Measurements from ENCODE around the gene VWC2L. TPM values are rescaled to one million over a fixed set of nuclear protein-coding genes. Genes with fewer than 3 reads are reported as not detected.

VWC2L gene
- total RNA-seq, 2 experiments from 2014 or later = not detected

DNA sequence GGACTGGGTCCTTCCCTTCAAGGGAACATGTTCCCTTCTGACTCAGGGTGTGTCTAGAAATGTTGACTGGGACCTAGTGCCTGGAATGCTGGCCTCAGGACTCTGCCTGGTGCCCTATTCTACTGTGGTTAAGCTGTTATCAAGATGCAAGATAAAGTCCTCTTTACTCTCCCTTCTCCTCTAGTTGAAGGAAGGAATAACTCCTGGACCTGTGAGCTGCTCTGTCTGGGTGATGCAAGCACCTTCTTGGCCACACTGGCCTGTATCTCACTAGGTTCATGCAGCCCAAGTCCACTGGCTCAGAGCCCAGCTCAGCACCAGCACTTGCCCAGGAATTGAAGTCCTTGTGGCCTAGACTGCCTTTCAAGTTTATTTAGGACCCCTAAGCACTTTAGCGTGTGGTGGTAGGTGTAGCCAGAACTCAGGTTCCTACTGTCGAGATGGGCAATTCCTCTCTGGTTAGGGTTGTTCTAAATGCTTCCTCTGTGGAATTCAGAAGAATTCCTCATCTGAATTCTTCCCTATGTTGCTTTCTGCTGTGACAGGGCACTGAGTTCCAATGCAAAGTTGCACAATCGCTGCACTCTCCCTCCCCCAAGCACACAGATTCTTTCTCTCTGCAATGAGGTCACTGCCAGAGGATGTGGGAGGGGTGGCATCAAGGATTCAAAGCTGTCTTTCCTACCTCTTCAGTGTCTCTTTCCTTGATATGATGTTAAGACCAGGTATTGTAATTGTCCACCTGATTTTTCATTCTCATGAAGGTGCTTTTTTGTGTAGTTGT, 54.7 kb downstream of the VWC2L start:
- ATAC-seq (no peak), DNase-seq (no peak)
- H3K4me1 Mint-ChIP-seq (ENCODE audit: low read depth) = no peaks in the 10 kb centered on the region
- no peak for TF ChIP-seq CTCF (IDR thresholded peaks at IDR 0.05)
- intact Hi-C loops (cut with micrococcal nuclease) = no loop called here
- no peaks in the 10 kb centered on the region for H3K27me3 Mint-ChIP-seq
- CTCF ChIA-PET = no interaction called here
- POLR2A ChIA-PET = no interaction called here
- no peak overlapping the region for H3K27ac Mint-ChIP-seq
- H3K36me3 Mint-ChIP-seq (ENCODE audit: low read depth) = no peaks in the 10 kb centered on the region
- H3K9me3 Mint-ChIP-seq = peaks cover 4% of the 10 kb centered on the region
- no peak overlapping the region for H3K4me3 Mint-ChIP-seq

DNA sequence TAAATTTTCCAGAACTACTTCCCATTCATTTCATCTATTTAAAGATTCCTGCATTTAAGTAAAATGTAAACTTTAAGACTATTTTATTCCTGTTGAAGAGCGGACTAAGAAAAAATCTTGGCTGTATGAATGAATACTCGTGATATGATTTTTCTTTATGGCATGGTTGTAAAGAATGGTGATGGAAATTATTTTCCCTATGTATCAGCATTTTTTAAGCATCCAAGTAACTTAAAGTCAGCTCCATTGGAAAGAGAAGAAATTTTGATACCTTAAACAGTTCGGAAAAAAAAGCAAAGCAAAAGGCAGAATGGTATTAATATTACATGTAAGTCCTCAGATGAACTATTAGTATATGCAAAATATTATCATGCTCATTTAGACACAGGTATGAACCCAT, 58.9 kb downstream of the VWC2L start:
- ATAC-seq (no peak), DNase-seq (no peak)
- ChIA-PET CTCF (no interaction called here), POLR2A (no interaction called here)
- H3K27me3 Mint-ChIP-seq = no peaks in the 10 kb centered on the region
- no peaks in the 10 kb centered on the region for H3K4me1 Mint-ChIP-seq (ENCODE audit: low read depth)
- H3K4me3 Mint-ChIP-seq = no peak overlapping the region
- no peaks in the 10 kb centered on the region for H3K9me3 Mint-ChIP-seq
- TF ChIP-seq CTCF (IDR thresholded peaks at IDR 0.05) = no peak
- H3K36me3 Mint-ChIP-seq (ENCODE audit: low read depth) = no peaks in the 10 kb centered on the region
- intact Hi-C loops (cut with micrococcal nuclease) = no loop called here
- H3K27ac Mint-ChIP-seq = no peak overlapping the region

GRCh38 chr2:214471382-214471781, 60.5 kb downstream of the VWC2L start:
- no peak for DNase-seq

DNA sequence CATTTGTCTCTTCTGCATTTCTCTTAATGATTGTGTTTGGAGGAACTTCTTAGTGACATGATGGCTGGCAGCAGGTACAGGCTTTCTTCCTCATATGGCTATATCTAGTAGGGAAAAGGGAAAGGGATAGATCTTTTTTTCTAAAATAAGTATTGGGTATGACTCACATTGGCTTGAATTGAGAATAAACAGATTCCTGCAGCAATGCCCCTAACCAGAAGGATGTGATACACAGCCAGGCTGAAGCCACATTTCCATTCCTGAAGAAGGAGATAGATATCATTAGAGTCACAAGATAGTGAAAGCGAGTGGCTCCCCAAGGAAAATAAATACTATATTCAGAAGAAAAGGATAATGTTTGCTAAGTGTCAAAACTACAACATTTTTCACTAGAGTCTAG, 61.1 kb downstream of the VWC2L start:
- no peak for ATAC-seq
- no peak overlapping the region for H3K4me3 Mint-ChIP-seq
- ChIA-PET CTCF (no interaction called here), POLR2A (interaction anchor here (1.3 kb wide), 1 partner anchor 10 kb away, joined by 3 read pairs; no protein-coding TSS in a partner anchor)
- H3K9me3 Mint-ChIP-seq = no peaks in the 10 kb centered on the region
- no peaks in the 10 kb centered on the region for H3K27me3 Mint-ChIP-seq
- no peak for DNase-seq
- H3K36me3 Mint-ChIP-seq (ENCODE audit: low read depth) = no peaks in the 10 kb centered on the region
- TF ChIP-seq CTCF (IDR thresholded peaks at IDR 0.05) = no peak
- intact Hi-C loops (cut with micrococcal nuclease) = no loop called here
- H3K27ac Mint-ChIP-seq = no peak overlapping the region
- H3K4me1 Mint-ChIP-seq (ENCODE audit: low read depth) = no peaks in the 10 kb centered on the region

More at GRCh38 chr2:214471382-214471781, 60.5 kb downstream of the VWC2L start:
- intact Hi-C loops (cut with micrococcal nuclease) = no loop called here
- no peaks in the 10 kb centered on the region for H3K36me3 Mint-ChIP-seq (ENCODE audit: low read depth)
- no peak overlapping the region for H3K27ac Mint-ChIP-seq
- no peaks in the 10 kb centered on the region for H3K27me3 Mint-ChIP-seq
- no peak overlapping the region for H3K4me3 Mint-ChIP-seq
- no peak for ATAC-seq
- CTCF ChIA-PET = no interaction called here
- no peaks in the 10 kb centered on the region for H3K4me1 Mint-ChIP-seq (ENCODE audit: low read depth)
- no peak for TF ChIP-seq CTCF (IDR thresholded peaks at IDR 0.05)
- POLR2A ChIA-PET = interaction anchor here (1.3 kb wide), 1 partner anchor 10 kb away, joined by 3 read pairs; no protein-coding TSS in a partner anchor
- H3K9me3 Mint-ChIP-seq = no peaks in the 10 kb centered on the region

- Mint-ChIP-seq H3K4me1 (ENCODE audit: low read depth) (no peaks in the 10 kb centered on the region), H3K36me3 (ENCODE audit: low read depth) (no peaks in the 10 kb centered on the region), H3K4me3 (no peak overlapping the region), H3K27ac (no peak overlapping the region), H3K27me3 (peaks cover 1% of the 10 kb centered on the region), H3K9me3 (no peaks in the 10 kb centered on the region)
- intact Hi-C loops (cut with micrococcal nuclease) = no loop called here
- CTCF ChIA-PET = interaction anchor here (0.6 to 1.2 kb wide), 2 partner anchors 13 to 1181 kb away, joined by 3 read pairs; no protein-coding TSS in a partner anchor
- no peak for TF ChIP-seq CTCF (IDR thresholded peaks at IDR 0.05)
- DNase-seq (no peak), ATAC-seq (no peak)
- POLR2A ChIA-PET = interaction anchor here (0.6 kb wide), 1 partner anchor 44 kb away, joined by 3 read pairs; no protein-coding TSS in a partner anchor
Measured at GRCh38 chr2:214477305-214477704, 66.5 kb downstream of the VWC2L start.
